ENCODE measurements around the gene MYO1H. TPM values are rescaled to one million over a fixed set of nuclear protein-coding genes. Genes with fewer than 3 reads are reported as not detected.
A peak's percentile ranks its signal among the peaks of the same experiment; 100 is the strongest.

MYO1H gene
- total and polyA plus RNA-seq, 2 of the 13 experiments (the other 11 are each of a cell fraction or from before 2014, with no cell fraction given): not detected

DNA sequence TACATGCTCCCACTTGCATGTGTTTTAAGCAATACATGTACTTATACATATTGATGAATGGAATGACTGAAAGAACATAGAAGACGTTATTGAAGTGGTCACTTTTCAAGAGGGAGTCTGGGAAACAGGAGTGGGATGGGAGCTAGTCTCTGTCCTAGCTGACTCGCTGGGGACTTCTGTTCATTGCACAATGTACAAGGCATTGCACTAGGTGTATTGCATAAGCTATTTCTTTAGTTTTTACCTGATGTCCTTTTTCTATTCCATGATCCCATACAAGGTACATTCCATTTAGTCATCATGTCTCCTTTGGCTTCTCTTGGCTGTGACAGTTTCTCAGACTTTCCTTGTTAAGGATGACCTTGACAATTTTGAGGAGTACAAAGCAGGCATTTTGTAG is 4.0 kb upstream of the MYO1H start:
- Histone ChIP-seq H3K36me3 (replicated peaks in 1 of 2; ENCODE audit: control insufficient read depth in 1 of 2, insufficient read depth in 2 of 2, low read length in 2 of 2) (no peaks in the 10 kb centered on the region), H3K4me2 (ENCODE audit: low read depth, low read length) (no peak overlapping the region), H2AFZ (ENCODE audit: low read length) (no peak overlapping the region), H3K27me3 (ENCODE audit: control insufficient read depth in 1 of 2, insufficient read depth in 2 of 2, low read length in 2 of 2) (no peaks in the 10 kb centered on the region), H3K27ac (ENCODE audit: extremely low read length, insufficient read depth, low read length) (no peak overlapping the region), H3K79me2 (ENCODE audit: insufficient read depth, low read length) (no peaks in the 10 kb centered on the region), H3K4me1 (ENCODE audit: insufficient read depth, low read length) (no peaks in the 10 kb centered on the region), H3K9ac (ENCODE audit: insufficient read depth, low read depth, low read length) (no peak overlapping the region), H3K9me3 (ENCODE audit: low read length) (no peaks in the 10 kb centered on the region), H3K4me3 (replicated peaks in 1 of 3; ENCODE audit: insufficient read depth in 1 of 3, low read depth in 2 of 3, low read length in 3 of 3) (no peak overlapping the region), H4K20me1 (ENCODE audit: insufficient read depth, low read length) (no peaks in the 10 kb centered on the region)
- FAIRE-seq (no peak), ATAC-seq (no peak), DNase-seq (ENCODE audit: low spot score) (no peak)
- ChIA-PET POLR2A (no interaction called here), CTCF (ENCODE audit: low intra/inter-chr PET ratio, low total read pairs) (no interaction called here)
- intact Hi-C loops (cut with micrococcal nuclease; ENCODE audit: unreplicated experiment): no loop called here
- no TSS peak for BruUV-seq (replicated peaks)
- TF ChIP-seq ZNF737 (CRISPR knock-in tag; IDR thresholded peaks at IDR 0.05; ENCODE audit: borderline replicate concordance) (no peak), ONECUT2 (CRISPR knock-in tag; IDR thresholded peaks at IDR 0.05) (no peak), CEBPB (IDR thresholded peaks at IDR 0.05; ENCODE audit: borderline replicate concordance, low read depth, low read length) (peak; percentile 79)
- TF ChIP-seq, protein P1, sequence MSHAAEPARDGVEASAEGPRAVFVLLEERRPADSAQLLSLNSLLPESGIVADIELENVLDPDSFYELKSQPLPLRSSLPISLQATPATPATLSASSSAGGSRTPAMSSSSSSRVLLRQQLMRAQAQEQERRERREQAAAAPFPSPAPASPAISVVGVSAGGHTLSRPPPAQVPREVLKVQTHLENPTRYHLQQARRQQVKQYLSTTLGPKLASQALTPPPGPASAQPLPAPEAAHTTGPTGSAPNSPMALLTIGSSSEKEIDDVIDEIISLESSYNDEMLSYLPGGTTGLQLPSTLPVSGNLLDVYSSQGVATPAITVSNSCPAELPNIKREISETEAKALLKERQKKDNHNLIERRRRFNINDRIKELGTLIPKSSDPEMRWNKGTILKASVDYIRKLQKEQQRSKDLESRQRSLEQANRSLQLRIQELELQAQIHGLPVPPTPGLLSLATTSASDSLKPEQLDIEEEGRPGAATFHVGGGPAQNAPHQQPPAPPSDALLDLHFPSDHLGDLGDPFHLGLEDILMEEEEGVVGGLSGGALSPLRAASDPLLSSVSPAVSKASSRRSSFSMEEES (CRISPR knock-in tag; IDR thresholded peaks at IDR 0.05): no peak
- in situ Hi-C loops (cut with HindIII; ENCODE audit: extremely low pct_ligation_motif_present, low pct_unique_long_range_greater_than_20kb): no loop called here
- WGBS (ENCODE audit: low lambda C conversion rate): 2% methylated on average over 2 of the region's 2 CpGs

DNA sequence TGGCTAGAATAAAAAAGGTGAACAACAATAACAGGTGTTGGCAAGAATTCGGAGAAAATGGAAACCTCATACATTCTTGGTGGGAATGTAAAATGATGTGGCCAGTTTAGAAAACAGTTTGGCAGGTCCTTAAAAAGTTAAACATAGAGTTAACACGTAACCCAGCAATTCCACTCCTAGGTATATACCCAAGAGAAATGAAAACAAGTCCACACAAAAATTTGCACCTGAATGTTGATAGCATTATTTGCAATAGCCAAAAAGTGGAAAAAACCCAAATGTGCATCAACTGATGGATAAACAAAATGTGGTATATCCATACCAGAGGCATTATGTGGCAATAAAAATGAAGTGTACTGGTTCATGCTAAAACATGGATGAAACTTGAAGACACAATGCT is 2.3 kb upstream of the MYO1H start:
- ATAC-seq (no peak), DNase-seq (ENCODE audit: low spot score) (no peak), FAIRE-seq (no peak)
- Histone ChIP-seq H3K4me2 (ENCODE audit: low read depth, low read length) (no peak overlapping the region), H4K20me1 (ENCODE audit: insufficient read depth, low read length) (no peaks in the 10 kb centered on the region), H3K27ac (ENCODE audit: extremely low read length, insufficient read depth, low read length) (no peak overlapping the region), H3K36me3 (replicated peaks in 1 of 2; ENCODE audit: control insufficient read depth in 1 of 2, insufficient read depth in 2 of 2, low read length in 2 of 2) (no peaks in the 10 kb centered on the region), H3K9ac (ENCODE audit: insufficient read depth, low read depth, low read length) (no peak overlapping the region), H3K9me3 (ENCODE audit: low read length) (no peaks in the 10 kb centered on the region), H3K79me2 (ENCODE audit: insufficient read depth, low read length) (no peaks in the 10 kb centered on the region), H3K27me3 (ENCODE audit: control insufficient read depth in 1 of 2, insufficient read depth in 2 of 2, low read length in 2 of 2) (no peaks in the 10 kb centered on the region), H3K4me1 (ENCODE audit: insufficient read depth, low read length) (no peaks in the 10 kb centered on the region), H2AFZ (ENCODE audit: low read length) (no peak overlapping the region), H3K4me3 (replicated peaks in 1 of 3; ENCODE audit: insufficient read depth in 1 of 3, low read depth in 2 of 3, low read length in 3 of 3) (no peak overlapping the region)
- BruUV-seq (replicated peaks): no TSS peak
- in situ Hi-C loops (cut with HindIII; ENCODE audit: extremely low pct_ligation_motif_present, low pct_unique_long_range_greater_than_20kb): no loop called here
- CTCF ChIA-PET (ENCODE audit: low intra/inter-chr PET ratio, low total read pairs): no interaction called here
- 22% methylated on average over 2 of the region's 2 CpGs for WGBS (ENCODE audit: low lambda C conversion rate)
- intact Hi-C loops (cut with micrococcal nuclease; ENCODE audit: unreplicated experiment): no loop called here
- POLR2A ChIA-PET: no interaction called here
- TF ChIP-seq ZNF501 (CRISPR knock-in tag; IDR thresholded peaks at IDR 0.05): no peak
- no peak for TF ChIP-seq MYC (CRISPR knock-in tag; IDR thresholded peaks at IDR 0.05; ENCODE audit: borderline replicate concordance)
- TF ChIP-seq ZFP62 (CRISPR knock-in tag; IDR thresholded peaks at IDR 0.05): no peak
- no peak for TF ChIP-seq RFXANK (CRISPR knock-in tag; IDR thresholded peaks at IDR 0.05)
- no peak for TF ChIP-seq CENPT (CRISPR knock-in tag; IDR thresholded peaks at IDR 0.05; ENCODE audit: low read depth)
- no peak for TF ChIP-seq CHCHD3 (CRISPR knock-in tag; IDR thresholded peaks at IDR 0.05)

Data from HepG2 (cell line).